SK-N-SH (cell line): ENCODE data around the gene SLCO3A1. TPM values are rescaled to one million over a fixed set of nuclear protein-coding genes. Genes with fewer than 3 reads are reported as not detected.

Experiments used
- CTCF ChIA-PET: fragments of 300-600, 350-600 bp; formaldehyde crosslinking; extraction: SDS; loops from one replicate; lab custom pipeline; 2021; lab: Yijun Ruan, JAX
- POLR2A ChIA-PET: fragments of 350-600 bp; sonication (Branson Sonifier 250); formaldehyde crosslinking; extraction: SDS; loops from one replicate; lab custom pipeline; 2020; ENCODE audit warnings: antibody characterized with exemption, inconsistent platforms; lab: Yijun Ruan, JAX
- DNase-seq: peaks from one replicate; pipeline ENCODE4 v3.0.0; 2012
- H2AFZ ChIP-seq: fragments of 200-600 bp; sonication (generic); 2 replicates; pipeline ENCODE4 v1.8.1; 2016; ENCODE audit warnings: antibody characterized with exemption, mild to moderate bottlenecking, low read depth
- H3F3A ChIP-seq: fragments of 200-600 bp; sonication (generic); replicated peaks from 2 replicates; pipeline ENCODE3; 2016; ENCODE audit warnings: antibody characterized with exemption, mild to moderate bottlenecking; ENCODE audit not compliant: insufficient read depth
- H3K27ac ChIP-seq, 2 experiments: fragments of 200-500 bp in 1 of 2; fragments of 200-600 bp in 1 of 2; sonication (Bioruptor generic) in 1 of 2; sonication (generic), shearing (Covaris generic) in 1 of 2; 2 replicates each; pipeline versions ENCODE4 v1.5.1 to v1.6.1; 2014 to 2016; ENCODE audit warnings: low read depth in 2 of 2, inconsistent platforms in 1 of 2, low read length in 1 of 2, mild to moderate bottlenecking in 1 of 2, mixed read lengths in 1 of 2
- H3K27me3 ChIP-seq: fragments of 200-600 bp; sonication (generic), shearing (Covaris generic); 2 replicates; pipeline ENCODE4 v1.6.1; 2016; ENCODE audit warnings: mixed run types; ENCODE audit not compliant: insufficient read depth
- H3K36me3 ChIP-seq, 2 experiments: fragments of 200-500 bp in 1 of 2; fragments of 200-600 bp in 1 of 2; sonication (Bioruptor generic) in 1 of 2; sonication (generic) in 1 of 2; replicated peaks in 1 of 2; 2 replicates each; pipeline versions ENCODE3 to v1.5.1; 2014 to 2016; ENCODE audit warnings: low read length in 1 of 2, mild to moderate bottlenecking in 1 of 2; ENCODE audit not compliant: insufficient read depth in 2 of 2, control insufficient read depth in 1 of 2
- H3K4me1 ChIP-seq, 2 experiments: fragments of 200-500 bp in 1 of 2; fragments of 200-600 bp in 1 of 2; sonication (Bioruptor generic) in 1 of 2; sonication (generic), shearing (Covaris generic) in 1 of 2; 2 replicates each; pipeline versions ENCODE4 v1.5.1 to v1.6.1; 2014 to 2016; ENCODE audit warnings: low read depth in 1 of 2, low read length in 1 of 2, mixed run types in 1 of 2; ENCODE audit not compliant: insufficient read depth in 2 of 2, control insufficient read depth in 1 of 2
- H3K4me2 ChIP-seq: fragments of 200-600 bp; sonication (generic), shearing (Covaris generic); 2 replicates; pipeline ENCODE4 v1.6.1; 2017; ENCODE audit warnings: mixed run types
- H3K4me3 ChIP-seq, 2 experiments: fragments of 200-500 bp in 1 of 2; fragments of 200-600 bp in 1 of 2; sonication (Bioruptor generic) in 1 of 2; sonication (generic), shearing (Covaris generic) in 1 of 2; 2 replicates each; pipeline versions ENCODE4 v1.5.1 to v1.8.1; 2014 to 2016; ENCODE audit warnings: low read depth in 2 of 2, inconsistent platforms in 1 of 2, low read length in 1 of 2, mild to moderate bottlenecking in 1 of 2, mixed read lengths in 1 of 2, moderate library complexity in 1 of 2
- H3K79me2 ChIP-seq: fragments of 200-600 bp; sonication (generic); 2 replicates; pipeline ENCODE4 v1.8.1; 2017; ENCODE audit warnings: mild to moderate bottlenecking; ENCODE audit not compliant: insufficient read depth
- H3K9ac ChIP-seq: fragments of 200-600 bp; sonication (generic); 2 replicates; pipeline ENCODE4 v1.6.1; 2017; ENCODE audit warnings: mixed run types
- H3K9me2 ChIP-seq: fragments of 200-600 bp; sonication (generic); 2 replicates; pipeline ENCODE4 v1.6.1; 2017; ENCODE audit warnings: mixed run types
- H3K9me3 ChIP-seq: fragments of 200-600 bp; sonication (generic); 2 replicates; pipeline ENCODE4 v1.6.1; 2017; ENCODE audit warnings: mixed run types, mild to moderate bottlenecking, moderate library complexity
- H4K20me1 ChIP-seq: fragments of 200-600 bp; sonication (generic); 2 replicates; pipeline ENCODE4 v1.6.1; 2017; ENCODE audit warnings: mild to moderate bottlenecking, mixed run types; ENCODE audit not compliant: insufficient read depth
- CTCF ChIP-seq: fragments of 200-600 bp; sonication (generic); IDR thresholded peaks from 2 replicates; pipeline ENCODE4 v1.6.1; 2017; ENCODE audit warnings: antibody characterized with exemption, mild to moderate bottlenecking, moderate library complexity
- FOXJ3 ChIP-seq: sonication (generic); formaldehyde crosslinking; IDR thresholded peaks from 2 replicates; pipeline ENCODE4 v1.5.1; 2020; ENCODE audit warnings: mild to moderate bottlenecking, missing genetic modification reagents
- FOXM1 ChIP-seq: IDR thresholded peaks from 2 replicates; pipeline ENCODE4 v1.4.0; 2012; ENCODE audit warnings: low read depth, mild to moderate bottlenecking
- GABPA ChIP-seq: IDR thresholded peaks from 2 replicates; pipeline ENCODE4 v1.4.0; 2012; ENCODE audit warnings: low read depth, mild to moderate bottlenecking
- GATA2 ChIP-seq: sonication (generic); formaldehyde crosslinking; IDR thresholded peaks from 2 replicates; pipeline ENCODE4 v1.5.0; 2020; ENCODE audit warnings: mild to moderate bottlenecking, missing genetic modification reagents
- JUND ChIP-seq: IDR thresholded peaks from 2 replicates; pipeline ENCODE4 v1.4.0; 2012
- MEF2A ChIP-seq: IDR thresholded peaks from 2 replicates; pipeline ENCODE4 v1.4.0; 2012; ENCODE audit warnings: low read depth, borderline replicate concordance
- NRF1 ChIP-seq: IDR thresholded peaks from 2 replicates; pipeline ENCODE4 v1.6.1; 2012; ENCODE audit warnings: low read depth, mild to moderate bottlenecking, low read length
- PBX3 ChIP-seq: IDR thresholded peaks from 2 replicates; pipeline ENCODE4; 2012
- POLR2AphosphoS5 ChIP-seq: IDR thresholded peaks from 2 replicates; pipeline ENCODE4 v1.6.1; 2012; ENCODE audit warnings: low read depth, low read length
- RAD21 ChIP-seq: IDR thresholded peaks from 2 replicates; pipeline ENCODE4 v1.6.1; 2012; ENCODE audit warnings: mild to moderate bottlenecking, low read length
- RCOR1 ChIP-seq: fragments of 150-350 bp; IDR thresholded peaks from 2 replicates; pipeline ENCODE4 v1.6.1; 2017; ENCODE audit warnings: antibody characterized with exemption, low read length
- RFX5 ChIP-seq: IDR thresholded peaks from 2 replicates; pipeline ENCODE4 v1.6.1; 2012; ENCODE audit warnings: mild to moderate bottlenecking, improper control_type of control experiment, low read length
- RXRA ChIP-seq: IDR thresholded peaks from 2 replicates; pipeline ENCODE4 v1.4.0; 2012; ENCODE audit warnings: low read depth, mild to moderate bottlenecking, borderline replicate concordance
- TAF1 ChIP-seq: IDR thresholded peaks from 2 replicates; pipeline ENCODE4 v1.6.1; 2012; ENCODE audit warnings: low read depth, mild to moderate bottlenecking, low read length, moderate library complexity, borderline replicate concordance
- TCF12 ChIP-seq: IDR thresholded peaks from 2 replicates; pipeline ENCODE4 v1.4.0; 2012
- USF1 ChIP-seq: IDR thresholded peaks from 2 replicates; pipeline ENCODE4 v1.4.0; 2012; ENCODE audit warnings: low read depth, borderline replicate concordance
- YY1 ChIP-seq: IDR thresholded peaks from 2 replicates; pipeline ENCODE4 v1.4.0; 2012; ENCODE audit warnings: low read depth, mild to moderate bottlenecking
- WGBS: methylation state at CpG from one replicate; pipeline ENCODE4 v1.1.6; 2017; ENCODE audit warnings: low lambda C conversion rate; 5-methylcytosine and 5-hydroxymethylcytosine counted together
- polyA plus RNA-seq, 3 experiments: library from polyadenylated mRNA; depleted of rRNA; stranded (reverse); fragments of >200 nt; gene quantifications; 2 replicates each; pipeline ENCODE4 v1.2.3, GENCODE V29; 2012

The SLCO3A1 gene
- polyA plus RNA-seq, 1 of the 3 experiments (the other 2 are of a cell fraction) = 19.7 TPM

- Histone ChIP-seq H3K4me3 (no peak overlapping the region), H3K27me3 (no peaks in the 10 kb centered on the region), H3K36me3 (no peaks in the 10 kb centered on the region), H3F3A (no peaks in the 10 kb centered on the region), H3K27ac (no peak overlapping the region), H3K79me2 (peaks cover 3% of the 10 kb centered on the region; the same call in 1 of the 2 replicates), H3K9me3 (no peaks in the 10 kb centered on the region), H3K9ac (no peak overlapping the region), H4K20me1 (peaks cover 4% of the 10 kb centered on the region; the same call in 1 of the 2 replicates), H3K4me1 (peaks cover 0 to 8% of the 10 kb centered on the region in 2 experiments; a peak in 1 of 4 replicates), H3K4me2 (no peak overlapping the region), H2AFZ (no peak overlapping the region), H3K9me2 (no peaks in the 10 kb centered on the region)
- TF ChIP-seq RFX5 (no peak), RAD21 (no peak), YY1 (no peak), FOXJ3 (CRISPR knock-in tag) (no peak), JUND (no peak), USF1 (no peak), NRF1 (no peak), POLR2AphosphoS5 (no peak), PBX3 (no peak), FOXM1 (no peak), RCOR1 (no peak), TCF12 (no peak), GABPA (no peak), TAF1 (no peak), RXRA (no peak), MEF2A (no peak), GATA2 (CRISPR knock-in tag) (no peak), CTCF (no peak)
- no peak for DNase-seq
- 94% methylated on average over 9 of the region's 9 CpGs for WGBS
- POLR2A ChIA-PET = no interaction called here
- CTCF ChIA-PET = no interaction called here
These were observed 179.8 kb downstream of the SLCO3A1 start for GRCh38 chr15:92033314-92033713.
